Erythroblast (primary cell): ENCODE measurements around the gene GIPC3.
A peak's percentile ranks its signal among the peaks of the same experiment; 100 is the strongest.

Experiments used
- GATA1 ChIP-seq: IDR thresholded peaks from 2 replicates; pipeline ENCODE4 v1.6.1; 2011; ENCODE audit warnings: low read depth, mild to moderate bottlenecking, control low read depth, low read length, moderate library complexity
- POLR2A ChIP-seq: IDR thresholded peaks from 2 replicates; pipeline ENCODE4 v1.6.1; 2011; ENCODE audit warnings: mild to moderate bottlenecking, low read length

DNA sequence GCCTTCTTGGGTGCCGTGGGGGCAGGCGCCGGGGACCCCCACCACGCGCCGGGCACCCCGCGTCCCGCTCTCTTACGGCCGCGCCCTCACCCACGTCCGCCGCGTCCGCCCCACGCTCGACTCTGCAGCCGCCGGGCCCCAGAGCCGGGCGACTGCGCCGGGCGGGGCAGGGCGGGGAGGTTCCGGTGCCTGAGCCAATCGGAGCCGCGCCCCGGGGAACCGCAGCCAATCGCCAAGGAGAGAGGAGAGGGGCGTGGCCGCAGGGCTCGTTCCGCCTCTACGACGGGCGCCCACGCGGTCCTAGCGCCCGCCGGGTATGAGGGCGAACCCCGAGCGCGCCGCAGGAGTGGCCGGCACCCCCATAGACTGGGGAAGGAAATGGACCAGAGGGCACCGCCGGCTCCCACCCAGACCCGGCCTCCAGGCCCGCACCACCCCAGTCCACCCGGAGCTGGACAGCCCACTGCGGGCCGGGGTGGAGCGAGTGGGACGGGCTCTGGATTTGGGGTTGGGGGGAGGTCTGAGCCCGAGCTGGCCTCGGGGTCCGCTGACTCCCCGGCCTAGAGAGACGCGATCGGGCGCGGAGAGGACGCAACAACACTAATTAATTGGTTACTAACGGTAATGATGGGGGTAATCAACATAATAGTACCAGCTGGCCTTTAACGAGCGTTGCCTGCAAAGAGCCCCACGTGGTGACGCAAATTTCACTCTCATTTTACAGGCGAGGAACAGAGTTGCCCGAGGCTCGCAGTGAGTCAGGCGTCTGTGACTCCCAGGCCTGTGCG, 27.6 kb upstream of the GIPC3 start, which contains the start of gene MFSD12:
- TF ChIP-seq POLR2A: peak; percentile 43
- TF ChIP-seq GATA1: no peak
